Measurements from ENCODE around the gene ETNK1. TPM values are rescaled to one million over a fixed set of nuclear protein-coding genes. Genes with fewer than 3 reads are reported as not detected.

The ETNK1 gene
- total RNA-seq, 1 donor from 2014 or later, result 32.8 TPM

DNA sequence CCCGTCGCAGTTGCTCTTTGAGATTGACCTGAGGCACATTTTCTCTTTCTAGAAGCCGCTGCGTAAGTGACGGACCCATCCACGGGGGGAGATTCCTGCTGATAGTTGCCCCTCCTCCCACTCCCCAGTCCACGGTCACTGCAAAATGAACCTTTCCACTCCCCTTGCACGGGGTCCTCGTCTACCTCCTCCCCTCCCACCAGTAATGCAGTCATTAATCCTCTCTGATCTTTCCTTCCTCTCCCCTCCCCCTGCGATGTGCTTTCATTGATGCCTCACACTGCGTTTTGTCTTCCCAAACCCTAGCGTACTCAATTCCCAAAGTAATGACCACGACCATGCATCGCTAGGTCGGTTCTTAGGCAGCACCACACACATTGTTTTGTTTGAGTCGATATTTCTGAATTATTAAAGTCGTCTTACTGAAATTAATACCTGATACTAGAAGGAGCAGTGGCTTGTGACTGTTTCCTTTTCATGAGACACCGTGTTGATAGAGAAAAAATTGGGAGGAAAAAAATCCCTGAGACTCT, 857 bp downstream of the ETNK1 start:
- no peak for DNase-seq (ENCODE audit: low spot score)
- Mint-ChIP-seq H3K27ac (ENCODE audit: unreplicated experiment) (peak overlapping the region; percentile 97), H3K36me3 (ENCODE audit: low read depth) (no peaks in the 10 kb centered on the region), H3K4me3 (ENCODE audit: unreplicated experiment) (peak overlapping the region; percentile 84), H3K9me3 (ENCODE audit: low read depth) (no peaks in the 10 kb centered on the region), H3K27me3 (ENCODE audit: low read depth) (no peaks in the 10 kb centered on the region), H3K4me1 (ENCODE audit: low read depth) (peaks cover 43% of the 10 kb centered on the region)
- no peak for TF ChIP-seq CTCF (IDR thresholded peaks at IDR 0.05)

DNA sequence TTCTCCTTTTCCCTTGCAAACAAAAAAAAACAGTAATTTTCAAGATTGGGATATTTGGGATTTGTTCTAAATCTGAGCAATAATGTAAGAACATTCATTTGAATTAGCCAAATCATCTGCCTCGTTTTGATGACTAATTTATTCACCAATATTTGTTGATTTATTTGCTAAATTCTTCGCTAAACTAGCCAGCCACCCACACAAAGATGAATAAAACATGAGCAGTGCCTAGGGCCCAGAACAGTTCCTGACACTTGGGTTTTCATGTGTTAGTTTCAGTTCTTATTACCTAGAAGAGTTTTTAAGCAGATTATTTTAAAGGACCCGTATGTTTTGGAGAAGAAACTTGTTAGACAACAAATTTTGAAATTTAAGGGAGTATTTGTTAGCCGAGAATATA, 1.4 kb downstream of the ETNK1 start:
- no peaks in the 10 kb centered on the region for H3K36me3 Mint-ChIP-seq (ENCODE audit: low read depth)
- peaks cover 44% of the 10 kb centered on the region for H3K4me1 Mint-ChIP-seq (ENCODE audit: low read depth)
- TF ChIP-seq CTCF (IDR thresholded peaks at IDR 0.05), result no peak
- peak overlapping the region; percentile 97 for H3K27ac Mint-ChIP-seq (ENCODE audit: unreplicated experiment)
- no peaks in the 10 kb centered on the region for H3K9me3 Mint-ChIP-seq (ENCODE audit: low read depth)
- peak overlapping the region; percentile 84 for H3K4me3 Mint-ChIP-seq (ENCODE audit: unreplicated experiment)
- no peak for DNase-seq (ENCODE audit: low spot score)
- no peaks in the 10 kb centered on the region for H3K27me3 Mint-ChIP-seq (ENCODE audit: low read depth)

GRCh38 chr12:22627371-22627770, 2.4 kb downstream of the ETNK1 start:
- H3K27me3 Mint-ChIP-seq (ENCODE audit: low read depth), result no peaks in the 10 kb centered on the region
- TF ChIP-seq CTCF (IDR thresholded peaks at IDR 0.05), result no peak
- DNase-seq (ENCODE audit: low spot score), result no peak
- no peaks in the 10 kb centered on the region for H3K9me3 Mint-ChIP-seq (ENCODE audit: low read depth)
- H3K4me1 Mint-ChIP-seq (ENCODE audit: low read depth), result peaks cover 48% of the 10 kb centered on the region
- H3K4me3 Mint-ChIP-seq (ENCODE audit: unreplicated experiment), result peak overlapping the region; percentile 56
- H3K36me3 Mint-ChIP-seq (ENCODE audit: low read depth), result no peaks in the 10 kb centered on the region
- H3K27ac Mint-ChIP-seq (ENCODE audit: unreplicated experiment), result peak overlapping the region; percentile 77

- peak overlapping the region; percentile 51 for H3K27ac Mint-ChIP-seq (ENCODE audit: unreplicated experiment)
- no peak for TF ChIP-seq CTCF (IDR thresholded peaks at IDR 0.05)
- no peaks in the 10 kb centered on the region for H3K27me3 Mint-ChIP-seq (ENCODE audit: low read depth)
- peaks cover 48% of the 10 kb centered on the region for H3K4me1 Mint-ChIP-seq (ENCODE audit: low read depth)
- no peaks in the 10 kb centered on the region for H3K9me3 Mint-ChIP-seq (ENCODE audit: low read depth)
- no peaks in the 10 kb centered on the region for H3K36me3 Mint-ChIP-seq (ENCODE audit: low read depth)
- H3K4me3 Mint-ChIP-seq (ENCODE audit: unreplicated experiment), result no peak overlapping the region
- DNase-seq (ENCODE audit: low spot score), result no peak
These were observed 3.3 kb downstream of the ETNK1 start for GRCh38 chr12:22628228-22628627.

GRCh38 chr12:22631863-22632463, 7.0 kb downstream of the ETNK1 start:
- H3K36me3 Mint-ChIP-seq (ENCODE audit: low read depth), result no peaks in the 10 kb centered on the region
- H3K4me1 Mint-ChIP-seq (ENCODE audit: low read depth), result peaks cover 46% of the 10 kb centered on the region

More at GRCh38 chr12:22631863-22632463, 7.0 kb downstream of the ETNK1 start:
- TF ChIP-seq CTCF (IDR thresholded peaks at IDR 0.05), result peak; percentile 92
- no peak overlapping the region for H3K4me3 Mint-ChIP-seq (ENCODE audit: unreplicated experiment)
- no peaks in the 10 kb centered on the region for H3K27me3 Mint-ChIP-seq (ENCODE audit: low read depth)
- H3K9me3 Mint-ChIP-seq (ENCODE audit: low read depth), result no peaks in the 10 kb centered on the region
- DNase-seq (ENCODE audit: low spot score), result no peak
- H3K27ac Mint-ChIP-seq (ENCODE audit: unreplicated experiment), result no peak overlapping the region

All from chondrocyte (in vitro differentiated cells).